HUES48 (cell line): ENCODE measurements around the gene OR4D9.

Experiments
- H3K27ac ChIP-seq: one replicate; pipeline ENCODE4 v1.7.0; 2013; ENCODE audit warnings: low read depth, low read length, inconsistent platforms
- H3K27me3 ChIP-seq: 2 replicates; pipeline ENCODE4 v1.6.1; 2013; ENCODE audit warnings: mild to moderate bottlenecking, low read length; ENCODE audit not compliant: control insufficient read depth, insufficient read depth
- H3K36me3 ChIP-seq: 2 replicates; pipeline ENCODE4 v1.6.1; 2013; ENCODE audit warnings: low read length; ENCODE audit not compliant: control insufficient read depth, insufficient read depth
- H3K4me1 ChIP-seq: 2 replicates; pipeline ENCODE4 v1.6.1; 2013; ENCODE audit warnings: mild to moderate bottlenecking, low read length; ENCODE audit not compliant: control insufficient read depth, insufficient read depth
- H3K4me3 ChIP-seq: 2 replicates; pipeline ENCODE4 v1.5.1; 2013; ENCODE audit warnings: mild to moderate bottlenecking, low read depth, low read length
- H3K9ac ChIP-seq: 2 replicates; pipeline ENCODE4 v1.6.1; 2013; ENCODE audit warnings: mild to moderate bottlenecking, low read depth, low read length, moderate library complexity
- H3K9me3 ChIP-seq: 2 replicates; pipeline ENCODE4 v1.6.1; 2013; ENCODE audit warnings: low read length; ENCODE audit not compliant: control insufficient read depth, insufficient read depth

OR4D9 gene

DNA sequence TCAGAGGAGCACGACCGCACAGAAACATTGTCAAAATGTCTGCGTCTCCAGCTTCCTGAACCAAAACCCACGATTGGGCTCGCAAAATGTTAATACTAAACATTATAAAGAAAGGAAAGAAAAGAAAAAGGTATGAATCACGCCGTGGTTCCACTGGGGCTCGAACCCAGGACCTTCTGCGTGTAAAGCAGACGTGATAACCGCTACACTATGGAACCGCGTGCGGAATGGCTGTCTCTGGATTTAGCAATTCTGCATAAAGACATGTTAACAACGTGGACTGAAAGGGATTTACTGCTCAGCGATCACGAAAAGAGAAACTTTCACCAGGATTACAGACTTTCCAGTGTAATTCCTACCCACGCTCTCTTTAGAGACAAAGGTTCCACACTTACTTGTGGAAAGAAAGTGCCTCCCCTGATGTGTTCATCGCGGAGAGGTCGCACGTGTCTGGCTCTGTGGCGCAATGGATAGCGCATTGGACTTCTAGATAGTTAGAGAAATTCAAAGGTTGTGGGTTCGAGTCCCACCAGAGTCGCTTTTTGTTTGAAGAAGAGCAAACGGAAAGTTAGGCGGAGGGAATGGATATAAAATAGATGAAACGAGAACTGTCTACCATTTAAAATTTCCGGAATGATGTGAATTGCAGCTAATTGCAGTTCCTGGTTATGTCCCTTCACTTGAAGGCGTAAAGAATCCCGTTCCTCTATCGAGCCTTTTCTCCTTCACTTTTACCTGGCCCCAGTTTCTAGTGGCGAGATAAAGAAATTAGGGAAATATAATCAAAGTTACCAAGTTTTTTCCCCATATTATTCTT is 39.7 kb downstream of the OR4D9 start:
- Histone ChIP-seq H3K9ac (peak overlapping the region; percentile 71), H3K36me3 (no peaks in the 10 kb centered on the region), H3K4me1 (peaks cover 15% of the 10 kb centered on the region), H3K9me3 (no peaks in the 10 kb centered on the region), H3K27ac (peak overlapping the region; percentile 75), H3K4me3 (peak overlapping the region; percentile 71), H3K27me3 (no peaks in the 10 kb centered on the region)

DNA sequence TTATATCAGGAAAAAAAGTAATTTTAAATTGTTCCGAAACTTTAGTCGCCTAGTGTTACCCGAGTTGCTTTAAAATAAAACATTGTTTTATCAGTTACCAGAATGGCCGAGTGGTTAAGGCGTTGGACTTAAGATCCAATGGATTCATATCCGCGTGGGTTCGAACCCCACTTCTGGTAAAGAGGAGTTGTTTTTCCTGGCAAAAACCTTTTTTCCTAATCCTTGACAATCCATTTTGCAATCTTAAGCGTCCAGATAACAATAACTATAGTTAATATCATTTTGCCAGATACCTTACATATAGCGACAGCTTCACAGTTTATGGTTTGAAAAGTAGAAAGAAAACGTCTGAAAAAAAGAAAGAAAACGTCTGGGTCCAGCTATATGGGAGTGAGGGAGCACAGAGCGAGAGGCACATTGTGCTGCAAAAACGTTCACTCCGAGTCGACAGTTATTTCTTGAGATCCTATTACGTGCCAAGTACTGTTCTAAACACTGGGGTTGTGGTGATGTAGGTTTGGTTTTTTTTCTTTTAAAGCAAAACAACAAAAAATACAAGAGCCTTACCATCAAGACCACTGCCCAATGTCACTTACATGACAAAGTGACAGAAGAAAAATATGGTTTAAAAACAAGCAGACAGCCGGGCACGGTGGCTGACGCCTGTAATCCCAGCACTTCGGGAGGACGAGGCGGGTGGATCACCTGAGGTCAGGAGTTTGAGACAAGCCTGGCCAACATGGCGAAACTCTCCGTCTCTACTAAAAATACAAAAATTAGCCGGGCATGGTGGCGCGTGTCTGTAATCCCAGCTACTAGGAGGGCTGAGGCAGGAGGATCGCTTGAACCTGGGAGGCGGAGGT is 40.6 kb downstream of the OR4D9 start:
- no peaks in the 10 kb centered on the region for H3K27me3 ChIP-seq
- H3K27ac ChIP-seq, result peak overlapping the region; percentile 42
- H3K36me3 ChIP-seq, result no peaks in the 10 kb centered on the region
- H3K4me3 ChIP-seq, result peak overlapping the region; percentile 71
- no peak overlapping the region for H3K9ac ChIP-seq
- peaks cover 15% of the 10 kb centered on the region for H3K4me1 ChIP-seq
- no peaks in the 10 kb centered on the region for H3K9me3 ChIP-seq

DNA sequence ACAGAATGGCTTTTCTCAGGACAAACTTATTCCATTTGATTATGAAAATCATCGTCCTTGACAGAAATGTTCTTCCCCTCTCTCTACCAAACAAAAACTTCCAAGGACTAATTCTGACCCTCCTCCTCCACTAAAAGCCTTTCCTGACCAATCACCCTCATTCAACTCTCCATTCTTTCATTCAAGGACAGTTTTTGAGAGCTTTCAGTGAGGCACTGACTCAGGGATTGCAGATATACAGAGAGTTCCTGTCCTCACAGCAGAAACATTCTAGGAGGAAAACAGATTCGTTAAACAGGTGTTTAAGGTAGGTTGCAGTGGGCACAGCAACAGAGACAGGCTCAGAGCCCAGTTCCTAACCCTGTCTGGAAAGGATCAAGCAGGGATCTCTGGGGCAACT is 41.5 kb downstream of the OR4D9 start:
- H3K4me3 ChIP-seq, result peak overlapping the region; percentile 27; the same call in 1 of the 2 replicates

DNA sequence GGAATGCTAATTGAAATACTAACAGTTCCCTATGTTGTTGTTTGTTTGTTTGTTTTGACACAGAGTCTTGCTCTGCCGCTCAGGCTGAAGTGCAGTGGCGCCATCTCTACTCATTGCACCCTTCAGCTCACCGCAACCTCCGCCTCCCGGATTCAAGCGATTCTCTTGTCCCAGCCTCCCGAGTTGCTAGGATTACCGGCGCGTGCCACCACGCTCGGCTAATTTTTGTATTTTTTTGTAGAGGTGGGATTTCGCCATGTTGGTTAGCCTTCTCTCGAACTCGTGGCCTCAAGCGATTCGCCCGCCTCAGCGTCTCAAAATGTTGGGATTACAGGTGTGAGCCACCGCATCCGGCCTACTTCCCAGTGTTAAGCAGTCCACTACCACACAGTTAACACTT is 42.0 kb downstream of the OR4D9 start:
- no peak overlapping the region for H3K27ac ChIP-seq
- H3K4me3 ChIP-seq, result no peak overlapping the region
- H3K9me3 ChIP-seq, result no peaks in the 10 kb centered on the region
- H3K27me3 ChIP-seq, result no peaks in the 10 kb centered on the region
- no peak overlapping the region for H3K9ac ChIP-seq
- H3K36me3 ChIP-seq, result no peaks in the 10 kb centered on the region
- peaks cover 12% of the 10 kb centered on the region for H3K4me1 ChIP-seq

More for the DNA sequence above, 41.5 kb downstream of the OR4D9 start:
- H3K27me3 ChIP-seq, result no peaks in the 10 kb centered on the region
- H3K9ac ChIP-seq, result no peak overlapping the region
- H3K9me3 ChIP-seq, result no peaks in the 10 kb centered on the region
- H3K4me1 ChIP-seq, result peaks cover 12% of the 10 kb centered on the region
- no peaks in the 10 kb centered on the region for H3K36me3 ChIP-seq
- no peak overlapping the region for H3K27ac ChIP-seq

DNA sequence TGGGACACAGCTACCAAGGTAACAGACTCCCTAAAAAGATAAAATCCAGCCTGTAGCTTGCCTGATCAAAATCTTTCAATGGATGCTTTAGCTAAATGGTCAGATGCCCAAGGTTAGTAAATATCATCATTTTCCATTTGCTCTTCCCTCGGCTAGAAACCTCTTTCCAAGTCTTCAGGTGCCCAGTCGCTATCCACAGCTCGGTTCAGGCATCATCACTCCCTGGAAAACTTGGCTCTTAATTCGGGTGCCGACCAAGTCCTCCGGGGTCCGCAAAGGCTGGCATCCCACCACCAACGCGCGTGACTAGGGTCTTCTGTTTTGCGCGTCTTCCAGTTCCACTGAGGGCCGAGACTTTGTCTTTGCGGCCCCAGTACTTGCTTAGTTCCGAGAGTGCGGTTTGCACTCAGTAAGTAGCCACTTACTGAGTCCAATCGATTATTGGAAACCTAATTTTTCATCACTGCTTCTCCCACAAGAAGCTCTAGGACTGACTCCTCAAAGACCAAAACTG is 44.3 kb downstream of the OR4D9 start:
- Histone ChIP-seq H3K36me3 (no peaks in the 10 kb centered on the region), H3K9ac (peak overlapping the region; percentile 8; the same call in 1 of the 2 replicates), H3K9me3 (no peaks in the 10 kb centered on the region), H3K27ac (peak overlapping the region; percentile 21), H3K27me3 (no peaks in the 10 kb centered on the region), H3K4me3 (peak overlapping the region; percentile 73), H3K4me1 (0 out of 2 replicates have a peak, but pooled peaks cover 6% of the 10 kb centered on the region)

DNA sequence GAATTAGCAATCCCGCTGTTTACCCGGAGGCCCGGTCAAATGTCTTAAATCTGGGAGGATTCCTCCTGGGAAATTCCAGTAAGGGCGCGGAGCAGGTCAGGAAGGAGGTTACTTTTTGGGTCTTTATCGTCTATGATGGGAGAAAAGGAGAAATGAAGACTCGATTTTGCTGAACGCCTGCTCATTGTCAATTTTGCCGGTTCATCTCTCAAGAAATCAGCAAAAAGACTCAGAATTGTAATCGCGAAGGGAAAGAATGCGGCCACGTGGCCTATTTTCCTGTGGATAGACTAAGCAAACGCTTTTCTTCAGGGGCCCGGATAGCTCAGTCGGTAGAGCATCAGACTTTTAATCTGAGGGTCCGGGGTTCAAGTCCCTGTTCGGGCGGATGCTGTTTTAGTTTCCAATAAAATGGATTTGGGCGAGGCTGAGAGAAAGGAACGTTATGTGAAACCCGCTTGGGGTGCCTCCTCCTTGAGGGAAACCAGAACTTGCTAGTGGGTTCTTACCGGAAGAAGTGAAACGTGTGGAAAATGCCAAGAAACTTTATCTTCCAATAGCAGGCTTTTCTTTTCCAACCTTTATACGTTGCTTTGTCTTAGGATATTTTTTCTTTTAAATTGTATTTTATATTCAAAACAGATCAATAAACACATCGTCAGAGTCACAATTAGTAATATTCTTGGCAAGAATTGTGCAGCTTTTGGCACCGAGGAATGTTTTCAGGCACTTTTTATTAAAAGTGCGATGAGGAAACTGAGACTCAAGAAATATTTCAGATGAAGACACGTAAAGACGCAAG is 45.0 kb downstream of the OR4D9 start:
- Histone ChIP-seq H3K4me3 (peak overlapping the region; percentile 73), H3K27ac (peak overlapping the region; percentile 21), H3K4me1 (0 out of 2 replicates have a peak, but pooled peaks cover 6% of the 10 kb centered on the region), H3K9ac (peak overlapping the region; percentile 8; the same call in 1 of the 2 replicates), H3K9me3 (no peaks in the 10 kb centered on the region), H3K27me3 (no peaks in the 10 kb centered on the region), H3K36me3 (no peaks in the 10 kb centered on the region)

DNA sequence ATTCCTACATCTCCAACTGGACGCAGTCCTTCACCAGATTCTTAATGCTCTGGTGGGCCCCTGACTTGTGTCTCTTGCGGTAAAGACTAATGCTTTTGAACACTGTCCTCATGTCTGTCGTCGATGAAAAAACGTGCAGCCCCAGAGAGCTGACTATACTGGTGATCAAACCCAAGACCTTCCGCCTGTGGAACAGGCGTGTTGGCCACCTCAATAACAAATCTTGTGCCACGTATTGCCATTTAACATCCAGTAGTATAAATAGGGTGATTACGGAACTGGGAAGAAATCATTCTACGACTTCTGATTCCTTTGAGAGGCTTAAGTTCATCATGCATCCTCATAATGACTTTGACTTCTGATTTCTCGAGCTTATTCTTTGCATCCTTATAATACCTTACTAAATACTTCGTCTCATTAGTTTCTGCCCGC is 45.6 kb downstream of the OR4D9 start:
- H3K4me3 ChIP-seq, result peak overlapping the region; percentile 73
- H3K9me3 ChIP-seq, result no peaks in the 10 kb centered on the region
- H3K4me1 ChIP-seq, result 0 out of 2 replicates have a peak, but pooled peaks cover 6% of the 10 kb centered on the region
- H3K9ac ChIP-seq, result no peak overlapping the region
- H3K27ac ChIP-seq, result peak overlapping the region; percentile 3
- H3K36me3 ChIP-seq, result no peaks in the 10 kb centered on the region
- H3K27me3 ChIP-seq, result no peaks in the 10 kb centered on the region

DNA sequence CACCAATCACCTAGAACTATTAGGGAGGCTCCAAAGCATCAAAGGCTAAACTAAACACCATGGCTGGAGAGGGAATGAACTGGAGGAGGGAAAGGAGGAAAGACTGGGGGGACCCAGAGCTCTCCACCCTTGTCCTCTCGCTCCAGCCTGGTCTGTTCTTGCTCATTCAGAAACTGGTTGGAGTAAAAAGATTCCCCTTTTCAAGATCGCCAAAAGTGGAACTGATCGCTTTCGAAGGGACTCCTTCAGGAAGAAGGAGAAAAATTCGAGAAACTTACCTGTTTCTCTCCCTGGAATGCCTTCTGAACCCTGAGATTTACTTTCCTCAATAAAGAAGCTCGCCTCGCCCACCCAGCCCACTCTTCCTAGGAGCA is 46.9 kb downstream of the OR4D9 start:
- peak overlapping the region; percentile 71 for H3K9ac ChIP-seq
- no peaks in the 10 kb centered on the region for H3K27me3 ChIP-seq
- H3K9me3 ChIP-seq, result no peaks in the 10 kb centered on the region
- H3K27ac ChIP-seq, result no peak overlapping the region
- no peaks in the 10 kb centered on the region for H3K36me3 ChIP-seq
- H3K4me3 ChIP-seq, result peak overlapping the region; percentile 73
- H3K4me1 ChIP-seq, result 0 out of 2 replicates have a peak, but pooled peaks cover 6% of the 10 kb centered on the region

DNA sequence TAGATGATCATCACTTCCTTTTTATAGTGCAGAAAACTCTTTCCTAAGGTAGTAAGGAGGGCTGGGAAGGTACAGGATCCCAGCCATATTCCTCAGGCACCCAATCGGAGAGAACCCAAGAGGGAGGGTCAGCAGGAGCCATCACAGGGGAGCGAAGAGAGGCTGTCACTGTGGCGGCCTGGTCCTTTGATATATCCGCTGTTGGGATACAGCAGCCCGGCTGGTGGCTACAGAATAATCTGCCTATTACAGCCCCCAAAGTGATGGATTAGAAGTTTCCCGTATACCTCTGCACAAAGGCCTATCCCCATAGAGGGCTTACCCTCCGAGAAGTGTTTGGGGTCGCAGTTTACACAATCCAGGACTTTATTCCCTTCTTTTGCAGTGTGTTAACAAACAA is 48.5 kb downstream of the OR4D9 start:
- H3K4me1 ChIP-seq, result 0 out of 2 replicates have a peak, but pooled peaks cover 6% of the 10 kb centered on the region
- no peak overlapping the region for H3K27ac ChIP-seq

DNA sequence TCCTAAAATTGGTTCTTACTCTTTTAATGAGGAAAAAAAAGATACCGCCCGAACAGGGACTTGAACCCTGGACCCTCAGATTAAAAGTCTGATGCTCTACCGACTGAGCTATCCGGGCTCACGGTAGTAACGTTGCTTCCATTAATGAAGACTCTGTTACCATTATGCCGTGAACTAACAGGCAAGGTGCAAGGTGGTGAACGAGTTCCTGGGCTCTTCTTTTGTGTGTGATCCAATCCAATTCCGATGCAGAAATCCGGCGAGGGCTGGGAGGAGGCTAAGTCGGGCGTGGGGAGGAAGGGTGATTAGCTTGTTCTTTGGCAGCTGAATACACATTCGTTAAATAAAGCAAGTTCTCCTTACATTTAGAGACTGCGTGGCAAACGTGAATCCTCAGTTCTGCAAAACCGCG is 49.0 kb downstream of the OR4D9 start:
- peak overlapping the region; percentile 56 for H3K27ac ChIP-seq
- H3K4me1 ChIP-seq, result 0 out of 2 replicates have a peak, but pooled peaks cover 6% of the 10 kb centered on the region
- H3K36me3 ChIP-seq, result no peaks in the 10 kb centered on the region
- H3K9me3 ChIP-seq, result no peaks in the 10 kb centered on the region
- peak overlapping the region; percentile 99 for H3K4me3 ChIP-seq
- peak overlapping the region; percentile 53; the same call in 1 of the 2 replicates for H3K9ac ChIP-seq
- H3K27me3 ChIP-seq, result no peaks in the 10 kb centered on the region

More for the DNA sequence above, 48.5 kb downstream of the OR4D9 start:
- H3K27me3 ChIP-seq, result no peaks in the 10 kb centered on the region
- H3K9me3 ChIP-seq, result no peaks in the 10 kb centered on the region
- H3K9ac ChIP-seq, result no peak overlapping the region
- peak overlapping the region; percentile 99 for H3K4me3 ChIP-seq
- H3K36me3 ChIP-seq, result no peaks in the 10 kb centered on the region
